Measurements from ENCODE around the gene KIF26A.
A peak's percentile ranks its signal among the peaks of the same experiment; 100 is the strongest.

KIF26A gene

DNA sequence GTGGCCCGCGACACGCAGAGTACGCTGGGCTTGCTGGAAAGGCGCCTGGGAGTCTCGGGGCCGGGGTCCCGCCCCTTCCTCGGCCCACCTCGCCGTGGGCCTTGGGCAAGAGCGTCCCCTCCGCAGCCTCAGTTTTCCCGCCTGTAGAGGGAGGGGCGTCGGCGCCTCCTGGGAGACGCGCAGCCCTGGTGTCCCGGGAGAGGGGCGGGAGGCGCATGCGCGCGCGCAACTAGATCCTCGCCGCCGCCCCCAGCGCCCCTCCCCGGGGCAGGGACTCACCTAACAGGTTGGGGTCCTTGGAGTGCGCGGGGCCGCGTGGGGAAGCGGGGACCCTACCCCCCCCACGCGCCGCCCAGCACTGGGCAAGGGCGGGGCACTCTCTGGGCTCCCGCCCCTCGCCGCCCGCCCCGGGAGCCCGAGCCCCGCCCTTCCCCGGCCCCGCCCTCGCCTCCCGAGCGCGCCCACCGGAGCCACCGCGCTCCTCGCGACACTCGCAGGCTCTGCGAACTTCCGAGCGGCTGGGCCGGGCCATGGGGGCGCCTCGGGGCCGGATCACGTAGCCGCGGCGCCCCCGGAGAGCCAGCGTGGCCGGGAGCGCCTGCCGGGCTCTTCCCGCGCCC, at the start of gene KIF26A:
KIF26A (plus strand) TSS at position 490 of the 620 bp plus-strand sequence. CDS start 136 bp downstream, outside the sequence.
- no peak for DNase-seq

DNA sequence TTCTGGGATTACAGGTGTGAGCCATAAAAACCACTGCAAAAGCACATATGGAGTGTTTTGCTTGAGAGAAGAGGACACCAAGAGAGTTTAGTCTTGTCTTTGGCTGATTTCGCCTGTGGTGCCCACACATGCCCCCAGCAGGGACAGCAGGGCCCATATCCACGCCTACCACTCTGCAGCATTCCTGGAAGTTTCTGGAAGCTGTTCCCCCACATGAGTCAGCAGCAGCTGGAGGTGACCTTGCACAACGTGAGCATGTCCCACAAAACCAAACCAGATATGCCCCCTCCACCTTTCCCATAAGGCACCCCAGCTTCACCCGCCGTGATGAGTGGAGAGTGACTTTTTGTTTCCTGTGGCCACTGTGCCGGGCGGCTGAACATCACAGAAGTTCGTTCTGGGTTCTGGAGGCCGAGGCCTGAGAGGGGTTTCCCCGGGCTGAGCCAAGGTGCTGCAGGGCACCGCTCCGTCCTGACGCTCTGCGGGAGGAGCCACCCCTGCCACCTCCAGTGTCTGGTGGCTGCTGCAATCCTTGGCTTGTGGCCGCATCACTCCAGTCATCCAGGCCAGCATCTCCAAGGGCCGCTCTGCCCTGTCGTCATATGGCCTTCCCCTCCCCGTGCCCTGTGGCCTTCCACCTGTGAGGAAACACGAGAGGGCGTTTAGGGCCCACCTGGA, 48.2 kb upstream of the KIF26A start:
- DNase-seq, result no peak

DNA sequence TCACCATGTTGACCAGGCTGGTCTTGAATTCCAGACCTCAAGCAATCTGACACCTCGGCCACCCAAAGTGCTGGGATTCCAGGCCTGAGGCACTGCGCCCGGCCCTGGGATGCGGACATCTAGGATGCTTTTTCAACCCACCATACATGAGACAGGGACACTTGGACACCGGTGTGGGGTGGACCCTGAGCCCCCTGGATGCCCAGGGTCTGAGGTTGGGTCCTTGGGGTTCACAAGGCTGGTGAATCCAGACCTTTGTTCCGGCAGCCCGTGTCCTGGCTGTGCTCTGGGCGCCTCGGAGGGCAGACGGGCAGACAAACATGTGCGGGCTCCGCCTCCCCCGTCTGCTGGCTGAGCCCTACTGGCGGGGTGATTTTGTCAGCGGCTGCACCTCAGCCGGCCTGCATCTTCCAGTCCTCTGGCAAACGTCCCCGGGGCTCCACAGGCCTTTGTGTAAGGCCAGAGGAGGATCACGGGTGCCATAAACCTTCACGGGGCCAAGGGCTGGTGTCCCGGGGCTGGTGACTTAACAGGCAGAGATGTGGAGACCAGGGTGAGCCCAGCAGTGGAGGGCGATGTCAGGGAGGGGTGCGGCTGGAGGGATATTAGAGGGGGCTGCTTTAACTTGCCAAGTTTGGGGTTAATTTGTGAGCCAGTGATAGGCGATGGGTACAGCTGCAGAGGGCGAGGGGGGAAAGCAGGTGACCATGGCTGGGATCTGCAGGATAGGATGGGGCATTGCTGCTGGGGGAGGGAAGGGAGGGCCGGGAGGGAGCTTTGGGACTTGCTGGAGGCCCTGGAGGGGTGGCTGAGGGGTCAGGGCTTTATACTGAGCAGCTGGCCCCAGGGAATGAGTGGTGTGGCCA, 47.1 kb upstream of the KIF26A start:
- no peak for DNase-seq

DNA sequence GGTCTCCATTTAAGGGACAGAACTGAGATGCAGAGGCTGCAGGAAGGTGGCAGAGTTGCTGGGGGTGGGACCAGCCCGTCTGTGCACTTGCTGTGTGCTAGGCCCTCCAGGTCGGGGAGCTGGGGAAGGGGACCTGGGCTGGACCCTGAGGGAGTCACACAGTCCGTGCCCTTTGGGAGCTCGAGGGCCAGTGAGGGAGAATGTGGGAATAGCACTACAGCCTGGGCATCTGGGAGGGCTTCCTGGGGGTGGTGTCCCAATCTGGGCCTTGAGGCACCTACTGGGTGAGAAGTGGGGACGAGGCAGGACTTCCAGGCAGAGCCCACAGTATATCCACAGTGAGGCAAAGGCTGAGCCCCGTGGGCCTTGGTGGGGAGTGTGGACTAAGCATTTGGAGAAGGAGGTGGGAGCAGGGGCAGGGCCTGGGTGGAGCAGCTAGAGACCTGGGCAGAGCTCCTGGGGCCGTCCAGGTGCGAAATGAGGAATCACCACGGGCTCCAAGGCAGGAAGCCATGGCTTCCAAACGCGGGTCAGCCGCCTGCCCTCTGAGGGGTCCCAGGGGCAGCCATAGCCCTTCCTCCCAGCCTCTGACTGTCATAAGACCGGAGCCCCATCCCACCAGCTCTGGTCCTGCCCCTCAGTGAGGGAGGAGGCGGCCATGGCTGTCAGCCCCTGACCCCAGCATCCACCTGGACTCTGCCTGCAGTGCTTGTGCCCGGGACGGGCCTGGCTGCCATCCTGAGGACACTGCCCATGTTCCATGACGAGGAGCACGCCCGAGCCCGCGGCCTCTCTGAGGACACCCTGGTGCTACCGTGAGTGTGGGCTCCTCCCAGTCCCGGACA, 46.2 kb upstream of the KIF26A start:
- DNase-seq, result no peak

DNA sequence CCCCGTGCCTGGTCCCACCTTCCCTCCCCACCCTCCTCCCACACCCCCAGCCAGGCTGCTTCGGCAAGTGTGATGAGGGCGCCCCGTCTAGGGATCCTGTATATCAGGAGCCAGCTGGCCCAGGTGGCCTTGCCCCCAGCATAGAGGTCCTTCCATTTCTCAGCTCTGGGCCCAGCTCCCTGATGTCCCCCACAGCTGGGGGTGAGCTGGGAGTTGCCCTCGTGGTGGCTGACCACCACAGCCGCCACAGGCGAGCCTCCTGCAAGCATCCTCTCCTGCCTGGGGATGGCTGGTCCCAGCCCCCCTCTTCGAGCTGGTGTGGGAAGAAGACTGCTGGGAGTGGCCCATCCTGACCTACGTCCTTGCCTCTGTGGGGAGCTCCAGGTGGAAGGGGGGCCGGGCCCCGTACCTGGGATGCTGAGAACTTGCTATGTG, 45.4 kb upstream of the KIF26A start:
- no peak for DNase-seq

DNA sequence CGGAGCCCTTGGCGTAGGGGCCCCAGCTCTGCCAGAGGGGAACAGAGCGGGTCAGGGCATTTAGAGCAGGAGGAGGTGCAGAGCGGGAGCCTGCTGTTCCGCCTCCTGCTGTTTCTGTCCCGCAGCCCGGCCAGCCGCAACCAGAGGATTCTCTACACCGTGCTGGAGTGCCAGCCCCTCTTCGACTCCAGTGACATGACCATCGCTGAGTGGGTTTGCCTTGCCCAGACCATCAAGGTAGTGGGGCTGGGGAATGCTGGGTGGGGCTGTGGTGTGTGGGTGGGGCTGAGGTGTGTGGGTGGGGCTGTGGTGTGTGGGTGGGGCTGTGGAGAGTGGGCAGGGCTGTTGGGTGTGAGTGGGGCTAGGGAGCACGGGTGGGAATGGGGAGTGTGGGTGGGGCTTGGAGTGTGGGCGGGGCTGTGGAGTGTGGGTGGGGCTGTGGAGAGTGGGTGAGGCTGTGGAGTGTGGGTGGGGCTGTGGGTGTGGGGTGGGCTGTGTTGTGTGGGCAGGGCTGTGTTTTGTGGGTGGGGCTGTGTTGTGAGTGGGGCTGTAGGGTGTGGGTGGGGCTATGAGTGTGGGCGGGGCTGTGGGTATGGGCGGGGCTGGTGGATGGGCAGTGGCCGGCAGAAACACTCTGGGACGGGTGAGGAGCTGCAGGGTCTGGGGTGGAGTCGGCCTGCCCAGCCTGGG, 44.9 kb upstream of the KIF26A start:
- DNase-seq, result no peak

DNA sequence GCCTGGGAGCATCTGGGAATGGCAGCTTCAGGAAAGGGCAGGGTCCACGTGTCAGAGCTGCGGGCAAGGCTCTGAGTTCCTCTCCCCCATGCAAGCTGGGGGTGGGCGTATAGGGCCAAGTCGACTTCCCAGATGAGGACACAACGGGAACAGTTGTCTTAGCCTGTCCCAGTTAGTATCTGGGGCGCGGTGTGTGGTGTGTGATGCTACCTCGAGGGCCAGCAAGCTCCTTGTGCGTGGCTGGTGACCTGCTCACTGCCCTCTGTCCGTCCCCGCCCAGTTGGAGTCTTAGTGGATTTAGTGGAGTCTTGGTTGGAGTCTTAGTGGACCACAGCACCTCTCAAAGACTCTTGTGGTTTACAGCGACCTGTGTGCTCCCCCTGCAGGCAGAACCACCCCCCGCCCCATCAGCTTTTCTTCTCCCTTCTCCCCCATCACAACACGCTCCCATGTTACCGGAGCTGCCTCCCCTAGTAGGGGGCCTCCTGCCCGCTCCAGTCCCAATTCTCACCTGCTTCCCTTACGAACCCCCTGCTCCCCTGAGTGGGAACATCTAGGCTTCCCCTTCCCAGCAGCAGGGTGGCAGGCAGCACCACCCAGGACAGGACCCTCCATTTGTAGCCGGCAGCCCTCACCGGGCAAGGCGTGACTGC, 44.2 kb upstream of the KIF26A start:
- DNase-seq, result no peak

DNA sequence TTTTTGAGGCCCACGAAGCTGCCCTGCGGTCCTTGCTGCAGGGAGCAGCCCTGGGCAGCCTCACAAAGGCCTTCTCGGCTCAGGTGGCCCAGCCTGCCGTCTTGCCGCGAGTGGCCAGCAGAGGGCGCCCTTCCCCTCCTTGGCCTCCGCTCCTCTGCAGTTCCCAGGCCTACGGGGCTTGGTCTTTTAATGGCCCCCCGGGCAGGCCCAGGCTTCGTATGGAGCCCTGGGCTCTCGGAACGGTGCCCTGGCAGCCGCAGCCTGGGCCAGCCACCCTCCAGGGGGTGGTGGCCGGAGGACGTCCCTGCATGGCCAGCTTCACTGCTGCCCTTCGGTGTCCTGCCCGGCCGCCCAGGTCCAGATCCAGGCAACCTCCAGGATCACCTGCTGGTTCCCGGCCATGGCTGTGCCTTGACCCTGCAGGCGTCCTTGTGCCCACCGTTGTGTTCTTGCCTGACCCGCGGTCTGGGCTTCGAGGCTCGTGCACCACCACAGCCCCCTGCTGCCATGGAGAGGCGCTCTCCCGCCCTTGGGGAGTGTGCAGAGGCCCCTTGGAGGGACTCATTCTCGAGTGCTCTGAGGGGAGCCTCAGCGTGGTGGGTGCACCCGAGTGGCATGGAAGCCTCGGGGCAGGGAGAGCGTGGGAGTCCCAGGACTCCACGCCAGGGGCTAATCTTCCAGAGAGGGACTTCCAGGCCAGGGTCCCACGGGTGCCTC, 43.5 kb upstream of the KIF26A start:
- peak; percentile 1 for DNase-seq

DNA sequence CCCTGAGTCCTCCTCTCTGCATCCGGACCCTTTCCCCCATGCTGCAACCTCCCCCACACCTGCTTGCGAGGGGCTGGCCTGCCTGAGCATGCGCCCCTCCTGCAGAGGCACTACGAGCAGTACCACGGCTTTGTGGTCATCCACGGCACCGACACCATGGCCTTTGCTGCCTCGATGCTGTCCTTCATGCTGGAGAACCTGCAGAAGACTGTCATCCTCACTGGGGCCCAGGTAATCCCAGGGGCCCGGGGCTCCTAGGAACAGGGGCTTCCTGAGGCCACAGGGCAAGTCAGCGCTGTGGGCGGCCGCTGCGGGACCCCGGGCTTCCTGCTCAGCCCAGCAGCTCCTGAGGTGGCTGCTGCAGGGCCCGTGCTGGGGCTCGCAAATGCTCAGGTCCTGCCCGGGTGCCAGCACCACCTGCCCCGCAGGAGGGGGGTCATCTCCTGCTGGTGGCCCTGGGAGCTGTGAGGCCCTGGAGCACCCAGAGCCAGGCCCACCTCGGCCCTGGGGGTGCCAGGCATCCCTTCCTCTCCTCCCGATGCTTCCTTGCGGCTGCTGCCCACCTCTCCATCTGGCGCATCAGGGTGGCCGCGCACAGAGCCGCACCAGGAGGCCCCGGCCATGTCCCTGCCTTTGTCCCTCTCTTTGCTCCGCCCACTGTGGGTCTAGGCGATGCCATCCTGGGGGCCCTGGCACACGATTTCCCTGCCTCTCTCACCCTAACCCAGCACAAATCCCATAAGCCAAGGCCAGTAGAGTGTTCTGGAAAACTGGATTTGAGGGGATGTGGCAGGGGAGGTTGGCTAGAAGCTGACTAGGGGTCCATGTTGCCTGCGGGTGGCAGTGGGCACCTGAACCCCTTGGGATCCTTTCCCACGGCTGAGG, 42.7 kb upstream of the KIF26A start:
- no peak for DNase-seq

DNA sequence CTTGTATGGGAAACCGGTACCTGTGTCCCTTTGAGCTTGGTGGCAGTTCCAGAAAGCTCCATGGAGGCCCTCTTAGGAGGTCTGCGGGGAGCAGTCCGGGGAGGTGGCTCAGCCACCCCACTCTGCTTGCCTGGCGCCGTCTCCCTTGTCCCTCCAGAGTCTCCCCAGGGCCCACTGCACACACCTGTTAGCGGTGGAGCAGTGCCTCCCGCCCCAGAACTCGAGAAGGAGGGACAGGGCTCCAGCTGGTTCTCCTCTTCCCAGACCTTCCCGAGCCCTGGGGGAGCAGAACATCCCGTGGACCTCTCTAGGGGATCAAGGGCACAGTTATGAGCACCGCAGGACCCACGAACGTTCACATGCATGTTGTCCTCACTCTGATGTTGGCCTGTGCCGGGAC, 42.1 kb upstream of the KIF26A start:
- DNase-seq, result no peak

DNA sequence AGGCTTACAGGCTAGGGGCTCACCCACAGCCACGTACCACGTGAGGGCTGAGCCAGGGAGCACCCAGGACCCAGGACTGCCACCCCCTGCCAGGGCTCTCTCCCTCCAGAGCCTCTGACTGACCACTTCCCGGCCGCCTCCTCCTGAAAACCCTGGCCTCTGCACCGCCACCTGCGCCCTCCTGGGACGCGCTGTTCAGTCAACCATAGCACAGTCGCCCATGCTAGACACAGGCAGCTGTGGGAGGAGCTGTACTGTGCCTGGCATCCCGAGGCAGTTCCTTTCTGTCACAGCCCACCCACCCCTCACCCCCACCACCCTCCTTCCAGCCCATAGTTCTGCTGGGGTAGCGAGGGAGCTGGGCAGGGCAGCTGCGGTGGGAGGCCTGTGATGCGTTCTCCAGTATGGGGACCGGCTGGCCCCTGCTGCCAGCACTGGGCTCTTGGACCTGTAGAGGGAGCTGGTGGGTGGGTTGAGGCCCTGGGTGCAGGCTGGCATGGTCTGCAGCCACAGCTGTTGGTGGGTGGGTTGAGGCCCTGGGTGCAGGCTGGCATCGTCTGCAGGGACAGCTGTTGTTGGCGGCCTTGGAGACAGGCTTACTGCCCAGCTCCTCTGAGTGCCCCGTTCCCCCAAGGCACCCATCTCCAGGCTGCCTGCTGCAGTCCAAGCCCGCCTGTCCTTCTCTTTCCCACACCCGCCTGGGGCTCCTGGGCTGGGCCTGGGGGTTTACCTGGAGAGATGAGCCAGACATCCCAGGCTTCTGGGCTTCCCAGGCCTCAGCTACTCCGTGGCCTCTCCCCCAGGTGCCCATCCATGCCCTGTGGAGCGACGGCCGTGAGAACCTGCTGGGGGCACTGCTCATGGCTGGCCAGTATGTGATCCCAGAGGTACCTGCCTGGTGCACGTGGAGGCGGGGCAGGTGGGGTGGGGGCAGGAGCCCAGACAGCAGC, 41.4 kb upstream of the KIF26A start:
- no peak for DNase-seq

DNA sequence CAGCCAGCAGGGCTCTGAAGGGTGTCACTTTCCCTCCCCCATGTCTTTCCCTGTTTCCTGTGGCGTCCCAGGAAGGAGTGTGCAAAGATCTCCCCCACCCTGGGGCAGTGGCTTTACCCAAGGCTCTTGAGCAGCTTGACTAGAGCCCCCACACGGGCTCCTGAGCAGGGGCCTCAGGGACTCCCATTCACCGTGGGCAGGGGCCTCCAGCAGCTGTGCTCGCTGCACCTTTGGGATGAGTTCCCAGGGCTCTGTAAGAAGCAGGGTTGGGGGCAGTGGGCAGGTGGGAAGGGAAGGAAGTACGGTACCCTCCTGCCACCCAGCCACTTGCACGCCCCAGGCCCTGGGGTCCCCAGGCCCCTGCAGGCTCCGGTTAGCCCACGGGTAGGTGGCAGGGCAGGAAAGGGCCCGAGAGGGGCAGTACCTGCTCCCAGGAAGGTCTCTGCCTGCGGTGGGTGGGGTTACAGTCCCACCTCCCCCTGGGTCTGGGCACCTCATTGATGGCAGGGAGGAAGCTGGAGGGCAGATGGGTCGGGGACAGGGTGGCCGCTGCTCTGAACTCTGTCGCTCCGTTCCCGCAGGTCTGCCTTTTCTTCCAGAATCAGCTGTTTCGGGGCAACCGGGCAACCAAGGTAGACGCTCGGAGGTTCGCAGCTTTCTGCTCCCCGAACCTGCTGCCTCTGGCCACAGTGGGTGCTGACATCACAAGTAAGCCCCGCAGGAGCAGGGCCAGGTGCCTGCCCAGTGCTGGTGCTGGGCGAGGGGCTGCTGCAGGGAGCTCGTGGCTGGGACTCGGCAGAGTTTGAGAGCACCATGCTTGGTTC, 39.9 kb upstream of the KIF26A start:
- DNase-seq, result no peak

DNA sequence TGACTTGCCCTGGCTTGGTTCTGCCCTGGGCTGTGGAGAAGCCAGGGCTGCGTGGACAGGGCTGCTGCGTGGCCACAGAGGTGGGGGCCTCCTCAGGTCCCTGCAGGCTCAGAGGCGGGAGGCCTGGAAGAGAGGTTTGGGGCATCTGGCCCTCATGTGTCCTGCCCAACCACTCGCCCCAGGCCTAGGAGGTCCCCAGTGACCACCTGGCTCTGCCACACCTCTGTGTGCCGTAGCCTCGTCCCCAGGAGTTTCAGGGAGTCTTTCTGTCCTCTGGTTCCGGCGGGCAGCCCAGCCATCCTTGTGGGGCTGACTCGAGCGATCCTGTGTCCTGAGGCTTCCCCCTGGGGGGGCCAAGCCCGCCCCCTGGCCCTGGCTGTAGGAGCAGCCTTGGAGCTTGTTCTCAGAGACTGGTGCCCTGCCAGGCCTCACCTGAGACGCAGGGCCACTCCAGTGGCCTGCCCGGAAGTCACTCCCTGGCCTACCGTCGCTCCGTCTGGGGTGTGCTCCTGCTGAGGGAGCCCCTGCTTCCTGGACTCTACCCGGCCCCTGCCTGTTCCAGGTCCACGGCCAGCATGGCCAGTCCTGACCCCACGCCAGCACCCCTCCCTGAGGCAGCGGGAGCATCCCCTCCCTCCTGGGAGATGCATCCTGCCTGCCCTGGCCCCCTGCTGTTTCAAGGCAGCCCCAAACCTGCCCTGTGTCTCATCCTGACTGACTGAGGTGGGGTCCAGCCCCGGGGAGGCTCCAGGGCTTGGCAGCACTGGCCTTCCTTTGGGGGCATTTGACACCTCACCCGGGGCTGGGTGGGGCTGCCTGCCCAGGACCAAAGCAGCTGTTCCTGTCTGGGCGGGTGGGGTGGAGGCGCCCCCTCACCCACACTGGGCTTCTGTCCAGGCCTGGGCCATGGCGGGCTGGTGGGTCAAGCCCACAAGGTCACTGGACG, 39.0 kb upstream of the KIF26A start:
- no peak for DNase-seq

DNA sequence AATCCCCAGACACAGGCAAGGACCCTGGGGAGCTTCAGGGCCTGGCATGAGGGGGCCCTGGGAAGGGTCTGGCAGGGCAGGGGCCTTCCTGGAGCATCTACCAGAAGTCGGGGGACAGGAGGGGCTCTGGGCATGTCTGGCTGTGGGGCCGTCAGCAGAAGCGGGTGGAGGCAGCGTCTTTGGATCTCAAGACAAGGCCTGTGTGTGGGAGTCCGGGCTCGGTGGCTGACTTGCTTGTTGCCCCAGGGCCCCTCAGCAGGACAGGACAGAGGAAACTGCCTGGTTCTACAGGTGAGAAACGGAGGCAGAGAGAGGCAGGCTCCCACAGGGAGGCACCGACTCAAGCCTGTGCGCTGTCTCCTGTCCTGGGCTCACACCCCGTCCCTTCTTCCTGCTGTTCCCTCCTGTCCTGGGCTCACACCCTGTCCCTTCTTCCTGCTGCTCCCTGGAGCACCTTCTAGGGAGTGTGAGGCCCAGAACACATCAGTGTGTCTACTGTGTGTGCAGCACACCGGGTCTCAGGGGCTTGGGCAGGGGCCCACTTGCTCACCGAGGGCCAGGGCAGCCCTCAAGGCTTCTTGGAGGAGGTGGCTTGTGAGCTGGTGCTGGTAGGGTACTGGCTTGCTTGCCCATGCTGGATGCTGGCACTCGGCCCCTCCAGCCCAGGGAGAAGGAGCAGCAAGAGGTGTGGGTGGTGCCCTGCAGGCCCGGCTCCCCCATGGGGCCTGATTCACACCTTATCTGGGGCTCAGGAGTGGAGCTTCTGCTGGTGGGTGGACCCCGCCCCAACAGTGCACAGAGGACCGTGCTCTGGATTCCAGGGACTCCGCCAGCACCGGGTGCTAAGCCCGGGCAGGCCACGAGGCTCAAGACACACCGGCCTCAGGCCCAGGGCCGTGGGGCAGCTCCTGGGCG, 38.0 kb upstream of the KIF26A start:
- no peak for DNase-seq

DNA sequence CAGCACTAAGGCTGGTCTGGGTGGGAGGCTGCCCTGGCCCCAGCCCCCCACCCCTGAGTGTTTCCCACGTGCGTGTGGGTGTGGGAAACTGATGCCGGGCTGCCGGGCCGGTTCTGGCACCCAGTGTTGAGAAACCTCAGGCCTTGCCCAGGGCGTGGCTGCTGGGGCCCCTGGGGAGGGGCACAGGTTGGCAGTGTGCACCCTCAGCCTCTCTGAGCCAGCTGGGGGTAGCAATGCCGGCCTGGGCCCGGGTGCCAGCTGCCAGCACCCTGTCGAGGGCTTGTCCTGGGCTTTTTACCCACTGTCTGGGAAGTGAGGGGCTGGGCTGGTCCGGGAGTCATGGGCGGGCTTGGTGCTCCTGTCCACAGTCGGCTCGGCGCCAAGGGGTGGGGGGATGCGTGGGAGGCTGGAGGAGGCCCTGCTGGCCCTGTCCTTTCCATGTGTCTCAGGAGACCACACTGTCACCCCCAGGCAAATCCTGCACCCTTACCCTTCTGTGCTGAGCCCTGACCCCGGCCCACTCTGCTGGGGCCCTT, 37.2 kb upstream of the KIF26A start:
- no peak for DNase-seq

Measured in kidney glomerular epithelial cell (primary cell).